Measurements from ENCODE around the gene GRK1.

Gene GRK1

GRCh38 chr13:113657851-113658741 is 8.9 kb upstream of the GRK1 start, which contains the start of gene ATP4B:
TSS of gene ATP4B (minus strand) at chr13:113658198. CDS start at chr13:113658144, 54 bp downstream.
- DNase-seq, result peak in 8 of 42 donors; percentile 5 to 38 (median 20)
- intact Hi-C loops (cut with DNase I), result no loop called here

- intact Hi-C loops (cut with DNase I), result no loop called here
- DNase-seq, result peak in 4 of 42 donors; percentile 3 to 30 (median 14)
These were observed 8.2 kb upstream of the GRK1 start for GRCh38 chr13:113658836-113659235.

- DNase-seq, result no peak
- intact Hi-C loops (cut with DNase I), result no loop called here
These were observed 7.7 kb upstream of the GRK1 start for GRCh38 chr13:113659337-113659736.

- DNase-seq, result peak in 1 of 42 donors; percentile 8
- intact Hi-C loops (cut with DNase I), result no loop called here
These were observed 7.0 kb upstream of the GRK1 start for GRCh38 chr13:113660066-113660465.

- no peak for DNase-seq
These were observed 5.5 kb upstream of the GRK1 start for GRCh38 chr13:113661509-113661908.

GRCh38 chr13:113663934-113664333 is 3.1 kb upstream of the GRK1 start:
- intact Hi-C loops (cut with DNase I), result no loop called here
- DNase-seq, result peak in 5 of 42 donors; percentile 4 to 27 (median 17)

More at GRCh38 chr13:113661509-113661908, 5.5 kb upstream of the GRK1 start:
- intact Hi-C loops (cut with DNase I), result no loop called here

GRCh38 chr13:113664751-113665596 is 2.0 kb upstream of the GRK1 start:
- intact Hi-C loops (cut with DNase I), result no loop called here
- peak in 8 of 42 donors; percentile 3 to 34 (median 12) for DNase-seq

GRCh38 chr13:113665597-113666328 is 1.3 kb upstream of the GRK1 start:
- peak in 5 of 42 donors; percentile 1 to 27 (median 5) for DNase-seq
- intact Hi-C loops (cut with DNase I), result no loop called here

GRCh38 chr13:113666329-113666670 is 719 bp upstream of the GRK1 start:
- intact Hi-C loops (cut with DNase I), result no loop called here
- DNase-seq, result peak in 3 of 42 donors; percentile 2 to 8 (median 3)

- intact Hi-C loops (cut with DNase I), result no loop called here
- DNase-seq, result peak in 9 of 42 donors; percentile 2 to 38 (median 16)
These were observed 912 bp downstream of the GRK1 start for GRCh38 chr13:113667771-113668490.

- intact Hi-C loops (cut with DNase I), result no loop called here
- peak in 7 of 42 donors; percentile 3 to 26 (median 12) for DNase-seq
These were observed 1.5 kb downstream of the GRK1 start for GRCh38 chr13:113668491-113668971.

- intact Hi-C loops (cut with DNase I), result no loop called here
- DNase-seq, result peak in 5 of 42 donors; percentile 1 to 27 (median 10)
These were observed 2.3 kb downstream of the GRK1 start for GRCh38 chr13:113669231-113669754.

- DNase-seq, result peak in 9 of 42 donors; percentile 8 to 31 (median 21)
- intact Hi-C loops (cut with DNase I), result no loop called here
These were observed 2.8 kb downstream of the GRK1 start for GRCh38 chr13:113669755-113670341.

GRCh38 chr13:113670541-113670940 is 3.5 kb downstream of the GRK1 start:
- intact Hi-C loops (cut with DNase I), result no loop called here
- DNase-seq, result peak in 5 of 42 donors; percentile 4 to 34 (median 7)

GRCh38 chr13:113671066-113672001 is 4.3 kb downstream of the GRK1 start:
- intact Hi-C loops (cut with DNase I), result no loop called here
- peak in 9 of 42 donors; percentile 8 to 39 (median 16) for DNase-seq

- intact Hi-C loops (cut with DNase I), result no loop called here
These were observed 5.1 kb downstream of the GRK1 start for GRCh38 chr13:113672002-113672651.

More at GRCh38 chr13:113672002-113672651, 5.1 kb downstream of the GRK1 start:
- peak in 5 of 42 donors; percentile 6 to 15 (median 7) for DNase-seq
